ENCODE data around the gene ARPC5L.
A peak's percentile ranks its signal among the peaks of the same experiment; 100 is the strongest.
"Not testable (repeated sequence)": the region's sequence is repeated elsewhere in the genome, so short reads cannot be mapped to it uniquely, and the experiment has no call there.

Gene ARPC5L

GRCh38 chr9:124841075-124841821, 20.7 kb upstream of the ARPC5L start:
- in situ Hi-C loops (cut with HindIII; ENCODE audit: low sequenced_read_pairs): no loop called here
- TF ChIP-seq CTCF (IDR thresholded peaks at IDR 0.05; ENCODE audit: low read depth, low read length): no peak

GRCh38 chr9:124843456-124844034, 18.4 kb upstream of the ARPC5L start:
- in situ Hi-C loops (cut with HindIII; ENCODE audit: low sequenced_read_pairs): no loop called here
- no peak overlapping the region for H3K4me3 ChIP-seq (ENCODE audit: low read depth, low read length)
- no peak for TF ChIP-seq CTCF (IDR thresholded peaks at IDR 0.05; ENCODE audit: low read depth, low read length)
- DNase-seq (ENCODE audit: low read depth, low spot score): peak; percentile 69

More at GRCh38 chr9:124841075-124841821, 20.7 kb upstream of the ARPC5L start:
- no peak for DNase-seq (ENCODE audit: low read depth, low spot score)
- H3K4me3 ChIP-seq (ENCODE audit: low read depth, low read length): no peak overlapping the region

GRCh38 chr9:124844291-124844690, 17.6 kb upstream of the ARPC5L start:
- no peak for TF ChIP-seq CTCF (IDR thresholded peaks at IDR 0.05; ENCODE audit: low read depth, low read length)
- in situ Hi-C loops (cut with HindIII; ENCODE audit: low sequenced_read_pairs): no loop called here
- H3K4me3 ChIP-seq (ENCODE audit: low read depth, low read length): no peak overlapping the region
- DNase-seq (ENCODE audit: low read depth, low spot score): no peak

GRCh38 chr9:124846467-124846866, 15.5 kb upstream of the ARPC5L start:
- DNase-seq (ENCODE audit: low read depth, low spot score); in situ Hi-C loops (cut with HindIII; ENCODE audit: low sequenced_read_pairs); H3K4me3 ChIP-seq (ENCODE audit: low read depth, low read length): not testable (repeated sequence)

GRCh38 chr9:124846969-124847368, 15.0 kb upstream of the ARPC5L start:
- no peak overlapping the region for H3K4me3 ChIP-seq (ENCODE audit: low read depth, low read length)
- TF ChIP-seq CTCF (IDR thresholded peaks at IDR 0.05; ENCODE audit: low read depth, low read length): no peak
- in situ Hi-C loops (cut with HindIII; ENCODE audit: low sequenced_read_pairs): no loop called here
- no peak for DNase-seq (ENCODE audit: low read depth, low spot score)

- TF ChIP-seq CTCF (IDR thresholded peaks at IDR 0.05; ENCODE audit: low read depth, low read length): no peak
- no peak overlapping the region for H3K4me3 ChIP-seq (ENCODE audit: low read depth, low read length)
- in situ Hi-C loops (cut with HindIII; ENCODE audit: low sequenced_read_pairs): no loop called here
- DNase-seq (ENCODE audit: low read depth, low spot score): peak; percentile 69
Observed at GRCh38 chr9:124849801-124850200, 12.1 kb upstream of the ARPC5L start.

- DNase-seq (ENCODE audit: low read depth, low spot score): no peak
- H3K4me3 ChIP-seq (ENCODE audit: low read depth, low read length): peak overlapping the region; percentile 44
- in situ Hi-C loops (cut with HindIII; ENCODE audit: low sequenced_read_pairs): no loop called here
- no peak for TF ChIP-seq CTCF (IDR thresholded peaks at IDR 0.05; ENCODE audit: low read depth, low read length)
Observed at GRCh38 chr9:124852121-124852828, 9.7 kb upstream of the ARPC5L start.

Measured in astrocyte of the spinal cord (primary cell).